HepG2 (cell line): ENCODE measurements around the gene PRKRIP1. TPM values are rescaled to one million over a fixed set of nuclear protein-coding genes. Genes with fewer than 3 reads are reported as not detected.

Experiments used
- ATAC-seq: fragments of 200-7000 bp; cut with Tn5 transposase; 3 replicates; pipeline ENCODE4 v1.9.1; 2020; ENCODE audit warnings: mild to moderate bottlenecking, moderate library complexity
- BruUV-seq: library from RNA; stranded (reverse); fragments of 400-500 nt; replicated peaks from 2 replicates; lab custom pipeline; 2021; lab: Mats Ljungman, UMichigan
- CTCF ChIA-PET: fragments of 300-600 bp; formaldehyde crosslinking; extraction: SDS; loops from one replicate; lab custom pipeline; 2021; ENCODE audit warnings: low total read pairs, inconsistent platforms, low intra/inter-chr PET ratio; lab: Yijun Ruan, JAX
- POLR2A ChIA-PET: fragments of 350-600 bp; sonication (Branson Sonifier 250); formaldehyde crosslinking; loops from one replicate; lab custom pipeline; 2020; ENCODE audit warnings: antibody characterized with exemption, inconsistent platforms; lab: Yijun Ruan, JAX
- DNase-seq: peaks from one replicate; pipeline ENCODE4 v3.0.0-alpha.2; 2015; ENCODE audit warnings: low spot score
- FAIRE-seq: peaks from 3 replicates; lab custom pipeline; 2011; peaks lifted over from hg19 to GRCh38; lab: Jason Lieb, UNC
- H2AFZ ChIP-seq: one replicate; pipeline ENCODE4 v1.6.1; 2011; ENCODE audit warnings: low read length, inconsistent platforms
- H3K27ac ChIP-seq: fragments of 300-600 bp; 3 replicates; pipeline ENCODE4 v1.8.0; 2011; ENCODE audit warnings: mixed run types, mild to moderate bottlenecking, mixed read lengths, low read length, inconsistent platforms; ENCODE audit not compliant: insufficient read depth; ENCODE audit errors: extremely low read length
- H3K27me3 ChIP-seq, 2 experiments: fragments of 200-600 bp in 1 of 2; 2 replicates in 1 of 2; 3 replicates in 1 of 2; pipeline versions ENCODE4 v1.6.0 to v1.8.0; 2011; ENCODE audit warnings: low read length in 2 of 2, mild to moderate bottlenecking in 2 of 2, moderate library complexity in 2 of 2, inconsistent platforms in 1 of 2; ENCODE audit not compliant: insufficient read depth in 2 of 2, control insufficient read depth in 1 of 2
- H3K36me3 ChIP-seq, 2 experiments: fragments of 200-600 bp in 1 of 2; replicated peaks in 1 of 2; 2 replicates in 1 of 2; 3 replicates in 1 of 2; pipeline versions ENCODE4 v1.5.1 to v1.8.0; 2011; ENCODE audit warnings: low read length in 2 of 2, inconsistent platforms in 1 of 2; ENCODE audit not compliant: insufficient read depth in 2 of 2, control insufficient read depth in 1 of 2
- H3K4me1 ChIP-seq: 2 replicates; pipeline ENCODE4 v1.5.1; 2012; ENCODE audit warnings: low read length, inconsistent platforms; ENCODE audit not compliant: insufficient read depth
- H3K4me2 ChIP-seq: 2 replicates; pipeline ENCODE4 v1.6.0; 2011; ENCODE audit warnings: low read depth, low read length, inconsistent platforms
- H3K4me3 ChIP-seq, 3 experiments: fragments of 200-600 bp in 1 of 3; sonication (generic), shearing (Covaris generic) in 1 of 3; replicated peaks in 1 of 3; 2 replicates each; pipeline ENCODE4 v1.5.1; 2011 to 2016; ENCODE audit warnings: low read length in 3 of 3, inconsistent platforms in 2 of 3, low read depth in 2 of 3, mild to moderate bottlenecking in 2 of 3, control low read depth in 1 of 3, mixed read lengths in 1 of 3; ENCODE audit not compliant: insufficient read depth in 1 of 3
- H3K79me2 ChIP-seq: one replicate; pipeline ENCODE4 v1.6.1; 2011; ENCODE audit warnings: low read length, inconsistent platforms; ENCODE audit not compliant: insufficient read depth
- H3K9ac ChIP-seq: 2 replicates; pipeline ENCODE4 v1.6.0; 2011; ENCODE audit warnings: mild to moderate bottlenecking, low read depth, low read length, inconsistent platforms; ENCODE audit not compliant: insufficient read depth
- H3K9me3 ChIP-seq: 2 replicates; pipeline ENCODE4 v1.5.1; 2012; ENCODE audit warnings: mild to moderate bottlenecking, low read length
- H4K20me1 ChIP-seq: 2 replicates; pipeline ENCODE4 v1.6.0; 2011; ENCODE audit warnings: inconsistent platforms, mild to moderate bottlenecking, low read length, moderate library complexity; ENCODE audit not compliant: insufficient read depth
- HDAC1 ChIP-seq: sonication (generic); formaldehyde crosslinking; IDR thresholded peaks from 2 replicates; pipeline ENCODE4 v1.5.1; 2020; ENCODE audit warnings: mild to moderate bottlenecking, missing genetic modification reagents
- MED8 ChIP-seq: sonication (generic); formaldehyde crosslinking; IDR thresholded peaks from 2 replicates; pipeline ENCODE4 v1.8.1; 2023; ENCODE audit warnings: mild to moderate bottlenecking, missing genetic modification reagents; ENCODE audit not compliant: insufficient replicate concordance
- NFE2 ChIP-seq: sonication (generic); formaldehyde crosslinking; IDR thresholded peaks from 2 replicates; pipeline ENCODE4 v1.4.0; 2020; ENCODE audit warnings: missing genetic modification reagents
- SALL1 ChIP-seq: sonication (generic); formaldehyde crosslinking; IDR thresholded peaks from 2 replicates; pipeline ENCODE4 v1.8.0; 2022; ENCODE audit warnings: mild to moderate bottlenecking, missing genetic modification reagents
- SOX13 ChIP-seq, 3 experiments: fragments of 450-650 bp in 1 of 3; sonication (generic) in 1 of 3; formaldehyde crosslinking in 1 of 3; IDR thresholded peaks in 2 of 3; conservative IDR thresholded peaks in 1 of 3; 2 replicates each; pipeline versions ENCODE4 v1.5.0 to v1.6.1; 2016 to 2020; ENCODE audit warnings: antibody characterized with exemption in 1 of 3, mild to moderate bottlenecking in 1 of 3, missing compliant biosample characterization in 1 of 3, missing genetic modification reagents in 1 of 3, moderate library complexity in 1 of 3
- UBTF ChIP-seq: sonication (generic); formaldehyde crosslinking; IDR thresholded peaks from 2 replicates; pipeline ENCODE4 v1.4.0; 2020; ENCODE audit warnings: mild to moderate bottlenecking, missing genetic modification reagents
- ZNF282 ChIP-seq: fragments of 450-650 bp; IDR thresholded peaks from 2 replicates; pipeline ENCODE4 v1.6.1; 2018; ENCODE audit not compliant: partially characterized antibody
- ZNF577 ChIP-seq: sonication (generic); formaldehyde crosslinking; IDR thresholded peaks from 2 replicates; pipeline ENCODE4 v1.4.0; 2020; ENCODE audit warnings: mild to moderate bottlenecking, low read depth, missing genetic modification reagents, borderline replicate concordance
- ZNF879 ChIP-seq: sonication (generic); formaldehyde crosslinking; IDR thresholded peaks from 2 replicates; pipeline ENCODE4 v1.8.1; 2023; ENCODE audit warnings: missing genetic modification reagents
- WGBS: methylation state at CpG from one replicate; pipeline ENCODE4 v1.1.6; 2017; ENCODE audit warnings: low lambda C conversion rate; 5-methylcytosine and 5-hydroxymethylcytosine counted together
- in situ Hi-C: cut with HindIII; loops from 2 replicates; pipeline ENCODE4 v1.10.0; 2017; ENCODE audit warnings: low pct_unique_long_range_greater_than_20kb; ENCODE audit not compliant: extremely low pct_ligation_motif_present
- intact Hi-C: fragments of 100-400 bp; cut with micrococcal nuclease; formaldehyde crosslinking; loops from one replicate; pipeline ENCODE4 v1.10.0; 2022; ENCODE audit not compliant: unreplicated experiment
- polyA plus RNA-seq, 8 experiments: library from polyadenylated mRNA; depleted of rRNA in 3 of 8; stranded (reverse) in 7 of 8; unstranded in 1 of 8; fragments of >200 nt; fragmentation: Illumina TruSeq in 4 of 8; extraction: Trizol in 4 of 8; gene quantifications; 2 replicates each; pipeline versions ENCODE4 v1.2.1 to v1.2.3, GENCODE V29; 2011 to 2016; ENCODE audit warnings: low read depth in 4 of 8, missing spikeins in 1 of 8, mixed read lengths in 1 of 8; ENCODE audit not compliant: insufficient read depth in 1 of 8
- total RNA-seq, 5 experiments: library from RNA; depleted of rRNA; stranded (reverse); fragments of >200 nt; fragmentation: Illumina TruSeq; extraction: Trizol; gene quantifications; 2 replicates each; pipeline ENCODE4 v1.2.3, GENCODE V29; 2016; ENCODE audit warnings: low read depth in 1 of 5
- TF ChIP-seq, protein P1 (sequence below): IDR thresholded peaks from 2 replicates; pipeline ENCODE4 v1.6.1; 2016; ENCODE audit warnings: mild to moderate bottlenecking
- TF ChIP-seq, protein P2 (sequence below): sonication (generic); formaldehyde crosslinking; IDR thresholded peaks from 2 replicates; pipeline ENCODE4 v1.8.0; 2022; ENCODE audit warnings: mild to moderate bottlenecking, missing genetic modification reagents, moderate library complexity

The PRKRIP1 gene
- total and polyA plus RNA-seq, 2 of the 13 experiments (the other 11 are each of a cell fraction or from before 2014, with no cell fraction given) = 13.2 to 16.8 TPM

- H3K9me3 ChIP-seq = no peaks in the 10 kb centered on the region
- TF ChIP-seq ZNF282 (no peak), UBTF (no peak), MED8 (no peak), HDAC1 (CRISPR knock-in tag) (no peak), ZNF577 (CRISPR knock-in tag) (no peak), NFE2 (CRISPR knock-in tag) (no peak), ZNF879 (no peak), SALL1 (CRISPR knock-in tag) (no peak), SOX13 (IDR thresholded peaks at IDR 0.05) (no peak), SOX13 (CRISPR knock-in tag; conservative IDR thresholded peaks at IDR 0.05 in 1 of 2, IDR thresholded peaks at IDR 0.05 in 1 of 2) (no peak)
- TF ChIP-seq, protein P1, sequence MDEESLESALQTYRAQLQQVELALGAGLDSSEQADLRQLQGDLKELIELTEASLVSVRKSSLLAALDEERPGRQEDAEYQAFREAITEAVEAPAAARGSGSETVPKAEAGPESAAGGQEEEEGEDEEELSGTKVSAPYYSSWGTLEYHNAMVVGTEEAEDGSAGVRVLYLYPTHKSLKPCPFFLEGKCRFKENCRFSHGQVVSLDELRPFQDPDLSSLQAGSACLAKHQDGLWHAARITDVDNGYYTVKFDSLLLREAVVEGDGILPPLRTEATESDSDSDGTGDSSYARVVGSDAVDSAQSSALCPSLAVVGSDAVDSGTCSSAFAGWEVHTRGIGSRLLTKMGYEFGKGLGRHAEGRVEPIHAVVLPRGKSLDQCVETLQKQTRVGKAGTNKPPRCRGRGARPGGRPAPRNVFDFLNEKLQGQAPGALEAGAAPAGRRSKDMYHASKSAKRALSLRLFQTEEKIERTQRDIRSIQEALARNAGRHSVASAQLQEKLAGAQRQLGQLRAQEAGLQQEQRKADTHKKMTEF (CRISPR knock-in tag) = no peak
- TF ChIP-seq, protein P2, sequence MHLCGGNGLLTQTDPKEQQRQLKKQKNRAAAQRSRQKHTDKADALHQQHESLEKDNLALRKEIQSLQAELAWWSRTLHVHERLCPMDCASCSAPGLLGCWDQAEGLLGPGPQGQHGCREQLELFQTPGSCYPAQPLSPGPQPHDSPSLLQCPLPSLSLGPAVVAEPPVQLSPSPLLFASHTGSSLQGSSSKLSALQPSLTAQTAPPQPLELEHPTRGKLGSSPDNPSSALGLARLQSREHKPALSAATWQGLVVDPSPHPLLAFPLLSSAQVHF (CRISPR knock-in tag) = no peak
- H3K27me3 ChIP-seq = no peaks in the 10 kb centered on the region
- POLR2A ChIA-PET = no interaction called here
- FAIRE-seq (no peak), DNase-seq (no peak), ATAC-seq (no peak)
- CTCF ChIA-PET = no interaction called here
- no peaks in the 10 kb centered on the region for H4K20me1 ChIP-seq
- H3K9ac ChIP-seq = no peak overlapping the region
- no peaks in the 10 kb centered on the region for H3K79me2 ChIP-seq
- no peak overlapping the region for H3K4me3 ChIP-seq
- H3K36me3 ChIP-seq = no peaks in the 10 kb centered on the region
- 88% methylated on average over 15 of the region's 15 CpGs for whole genome bisulfite sequencing
- no peak overlapping the region for H3K4me2 ChIP-seq
- in situ Hi-C loops (no loop called here), intact Hi-C loops (no loop called here)
- H3K27ac ChIP-seq = no peak overlapping the region
- H2AFZ ChIP-seq = no peak overlapping the region
- no TSS peak for BruUV-seq
- peaks cover 16% of the 10 kb centered on the region for H3K4me1 ChIP-seq
These were observed 53.0 kb downstream of the PRKRIP1 start for GRCh38 chr7:102449136-102449535.
